ENCODE results near the gene F2RL3. TPM values are rescaled to one million over a fixed set of nuclear protein-coding genes. Genes with fewer than 3 reads are reported as not detected.

The F2RL3 gene
- total RNA-seq, 2 donors from 2014 or later = 0.36 to 6.2 TPM

- intact Hi-C loops (cut with DNase I) = loop anchor here (5.0 kb wide), 1 partner anchor 71 kb away; the partner anchor contains the start of gene SIN3B
- Histone ChIP-seq H3K27ac (peak overlapping the region; percentile 82 to 87), H3K9me3 (no peaks in the 10 kb centered on the region), H3K4me1 (replicated peaks) (no peaks in the 10 kb centered on the region), H3K27me3 (replicated peaks; ENCODE audit: insufficient read depth) (no peaks in the 10 kb centered on the region), H3K36me3 (no peaks in the 10 kb centered on the region), H3K4me3 (peak overlapping the region; percentile 35 to 38)
- no peak for DNase-seq (ENCODE audit: low spot score)
- 20% methylated on average over 21 of the region's 30 CpGs for WGBS
- TF ChIP-seq POLR2AphosphoS5 (IDR thresholded peaks at IDR 0.05) = no peak
- no peak for TF ChIP-seq POLR2A (IDR thresholded peaks at IDR 0.05)
- no peak for TF ChIP-seq CTCF (IDR thresholded peaks at IDR 0.05)
Measured at GRCh38 chr19:16897856-16898161, 9.0 kb downstream of the F2RL3 start.

- no peak overlapping the region for H3K27ac ChIP-seq
- no peaks in the 10 kb centered on the region for H3K4me1 ChIP-seq (replicated peaks)
- intact Hi-C loops (cut with DNase I) = loop anchor here (5.0 kb wide), 1 partner anchor 71 kb away; the partner anchor contains the start of gene SIN3B
- no peak for DNase-seq (ENCODE audit: low spot score)
- no peak for TF ChIP-seq POLR2A (IDR thresholded peaks at IDR 0.05)
- TF ChIP-seq POLR2AphosphoS5 (IDR thresholded peaks at IDR 0.05) = no peak
- no peak for TF ChIP-seq CTCF (IDR thresholded peaks at IDR 0.05)
- no peaks in the 10 kb centered on the region for H3K27me3 ChIP-seq (replicated peaks; ENCODE audit: insufficient read depth)
- no peak overlapping the region for H3K4me3 ChIP-seq
- H3K9me3 ChIP-seq = no peaks in the 10 kb centered on the region
- 93% methylated on average over 12 of the region's 12 CpGs for WGBS
- H3K36me3 ChIP-seq = no peaks in the 10 kb centered on the region
Measured at GRCh38 chr19:16898361-16899015, 9.7 kb downstream of the F2RL3 start.

GRCh38 chr19:16899566-16900075 is 10.8 kb downstream of the F2RL3 start:
- intact Hi-C loops (cut with DNase I) = loop anchor here (5.0 kb wide), 1 partner anchor 72 kb away; the partner anchor contains the start of gene SIN3B
- 61% methylated on average over 7 of the region's 7 CpGs for WGBS

GRCh38 chr19:16901491-16902175 is 12.8 kb downstream of the F2RL3 start:
- H3K27me3 ChIP-seq (replicated peaks; ENCODE audit: insufficient read depth) = no peaks in the 10 kb centered on the region
- TF ChIP-seq POLR2AphosphoS5 (IDR thresholded peaks at IDR 0.05) = no peak
- no peak for TF ChIP-seq POLR2A (IDR thresholded peaks at IDR 0.05)
- no peak for TF ChIP-seq CTCF (IDR thresholded peaks at IDR 0.05)
- H3K36me3 ChIP-seq = no peaks in the 10 kb centered on the region
- no peaks in the 10 kb centered on the region for H3K9me3 ChIP-seq
- no peak for DNase-seq (ENCODE audit: low spot score)
- no peak overlapping the region for H3K27ac ChIP-seq
- intact Hi-C loops (cut with DNase I) = no loop called here
- H3K4me1 ChIP-seq (replicated peaks) = no peaks in the 10 kb centered on the region
- H3K4me3 ChIP-seq = no peak overlapping the region
- WGBS = 93% methylated on average over 19 of the region's 19 CpGs

More at GRCh38 chr19:16899566-16900075, 10.8 kb downstream of the F2RL3 start:
- Histone ChIP-seq H3K4me3 (no peak overlapping the region), H3K27me3 (replicated peaks; ENCODE audit: insufficient read depth) (no peaks in the 10 kb centered on the region), H3K9me3 (no peaks in the 10 kb centered on the region), H3K36me3 (no peaks in the 10 kb centered on the region), H3K4me1 (replicated peaks) (no peaks in the 10 kb centered on the region), H3K27ac (no peak overlapping the region)
- TF ChIP-seq POLR2AphosphoS5 (IDR thresholded peaks at IDR 0.05) = no peak
- TF ChIP-seq POLR2A (IDR thresholded peaks at IDR 0.05) = no peak
- TF ChIP-seq CTCF (IDR thresholded peaks at IDR 0.05) = no peak
- DNase-seq (ENCODE audit: low spot score) = no peak
